GM18519 (cell line): ENCODE results near the gene DEFB131B.
"Not testable (repeated sequence)": the region's sequence is repeated elsewhere in the genome, so short reads cannot be mapped to it uniquely, and the experiment has no call there.

Experiments used
- ATAC-seq: cut with Tn5 transposase; IDR thresholded peaks from one replicate; pipeline ENCODE4 v1.9.1; 2021; ENCODE audit warnings: mild to moderate bottlenecking, moderate library complexity; ENCODE audit not compliant: unreplicated experiment, low FRiP score

The DEFB131B gene

DNA sequence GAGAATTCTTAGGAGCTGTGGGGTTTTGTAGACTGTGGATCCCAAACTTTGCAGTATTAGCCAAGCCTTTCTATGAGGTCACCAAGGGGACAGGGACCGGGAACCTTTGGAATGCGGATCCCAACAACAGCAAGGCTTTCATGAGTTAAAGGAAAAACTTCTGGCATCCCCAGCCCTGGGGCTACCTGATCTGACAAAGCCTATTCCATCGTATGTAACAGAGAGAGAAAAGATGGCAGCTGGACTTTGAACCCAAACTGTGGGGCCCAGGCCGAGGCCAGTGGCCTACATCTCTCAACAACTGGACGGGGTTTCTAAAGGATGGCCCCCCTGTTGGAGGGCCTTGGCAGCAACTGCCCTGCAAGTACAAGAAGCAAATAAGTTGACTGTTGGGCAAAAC lies 32.5 kb downstream of the DEFB131B start:
- not testable (repeated sequence) for ATAC-seq

DNA sequence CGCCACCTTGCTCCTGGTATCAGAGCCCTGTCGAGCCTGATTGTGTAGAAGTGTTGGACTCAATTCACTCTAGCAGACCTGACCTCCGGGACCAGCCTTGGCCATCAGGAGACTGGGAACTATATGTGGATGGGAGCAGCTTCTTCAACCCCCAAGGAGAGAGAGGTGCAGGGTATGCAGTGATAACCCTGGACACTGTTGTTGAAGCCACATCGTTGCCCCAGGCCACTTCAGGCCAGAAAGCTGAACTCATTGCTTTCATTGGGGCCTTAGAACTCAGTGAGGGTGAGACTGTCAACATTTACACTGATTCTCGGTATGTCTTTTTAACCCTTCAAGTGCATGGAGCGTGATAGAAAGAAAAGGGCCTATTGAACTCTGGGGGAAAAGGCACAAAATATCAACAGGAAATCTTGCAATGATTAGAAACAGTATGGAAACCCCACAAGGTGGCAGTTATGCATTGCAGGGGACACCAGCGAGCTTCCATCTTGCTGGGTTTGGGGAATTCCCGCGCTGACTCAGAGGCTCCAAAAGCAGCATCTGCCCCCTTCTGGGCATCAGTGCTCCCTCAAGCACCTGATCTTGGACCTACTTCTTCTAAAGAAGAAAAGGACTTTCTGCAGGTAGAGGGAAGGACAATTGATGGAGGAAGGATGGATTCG lies 33.2 kb downstream of the DEFB131B start:
- ATAC-seq = not testable (repeated sequence)

DNA sequence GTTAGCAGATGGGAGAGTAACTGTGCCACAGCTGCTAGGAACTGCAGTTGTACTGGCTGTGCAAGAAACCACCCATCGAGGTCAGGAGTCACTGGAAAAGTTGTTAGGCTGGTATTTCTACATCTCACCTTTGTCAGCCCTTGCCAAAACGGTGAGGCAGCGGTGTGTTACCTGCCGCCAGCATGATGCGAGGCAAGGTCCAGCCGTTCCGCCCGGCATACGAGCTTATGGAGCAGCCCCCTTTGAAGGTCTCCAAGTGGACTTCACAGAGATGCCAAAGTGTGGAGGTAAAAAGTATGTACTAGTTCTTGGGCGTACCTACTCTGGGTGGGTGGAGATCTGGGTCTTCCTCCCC lies 33.7 kb downstream of the DEFB131B start:
- ATAC-seq = not testable (repeated sequence)

DNA sequence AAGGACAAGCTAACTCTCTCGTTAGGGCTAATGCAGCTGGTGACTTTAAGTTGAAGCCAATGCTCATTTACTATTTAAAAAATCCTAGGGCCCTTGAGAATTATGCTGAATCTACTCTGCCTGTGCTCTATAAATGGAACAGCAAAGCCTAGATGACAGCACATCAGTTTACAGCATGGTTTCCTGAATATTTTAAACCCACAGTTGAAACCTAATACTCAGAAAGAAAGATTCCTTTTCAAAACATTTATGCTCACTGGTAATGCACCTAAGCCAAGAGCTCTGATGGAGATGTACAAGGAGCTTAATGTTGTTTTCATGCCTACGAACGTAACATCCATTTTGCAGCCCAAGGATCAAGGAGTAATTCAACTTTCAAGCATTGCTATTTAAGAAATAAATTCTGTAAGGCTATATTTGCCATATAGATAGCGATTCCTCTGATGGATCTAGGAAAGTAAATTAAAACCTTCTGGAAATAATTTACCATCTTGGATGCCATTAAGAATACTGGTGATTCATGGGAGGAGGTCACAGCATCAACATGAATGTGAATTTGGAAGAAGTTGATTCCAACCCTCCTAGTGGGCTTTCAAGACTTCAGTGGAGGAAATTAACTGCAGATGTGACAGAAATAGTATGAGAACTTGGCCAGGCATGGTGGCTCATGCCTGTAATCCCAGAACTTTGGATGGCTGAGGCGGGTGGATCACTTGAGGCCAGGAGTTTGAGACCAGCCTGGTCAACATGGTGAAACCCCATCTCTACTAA lies 35.7 kb downstream of the DEFB131B start:
- ATAC-seq = no peak

DNA sequence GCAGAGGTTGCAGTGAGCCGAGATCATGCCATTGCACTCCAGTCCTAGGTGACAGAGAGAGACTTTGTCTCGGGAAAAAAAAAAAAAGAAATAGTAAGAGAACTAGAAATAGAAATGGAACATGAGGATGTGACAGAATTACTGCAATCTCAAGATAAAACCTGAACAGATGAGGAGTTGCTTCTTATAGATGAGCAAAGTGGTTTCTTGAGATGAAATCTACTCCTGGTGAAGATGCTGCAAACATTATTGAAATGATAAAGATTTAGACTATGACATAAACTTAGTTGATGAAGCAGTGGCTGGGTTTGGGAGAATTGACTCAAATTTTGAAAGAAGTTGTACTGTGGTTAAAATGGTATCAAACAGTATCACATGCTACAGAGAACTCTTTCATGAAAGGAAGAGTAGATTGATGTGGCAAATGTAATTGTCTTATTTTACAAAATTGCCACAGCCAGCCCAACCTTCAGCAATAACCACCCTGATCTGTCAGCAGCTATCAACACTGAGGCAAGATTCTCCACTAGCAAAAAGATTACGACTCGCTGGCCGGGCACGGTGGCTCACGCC lies 36.5 kb downstream of the DEFB131B start:
- no peak for ATAC-seq

DNA sequence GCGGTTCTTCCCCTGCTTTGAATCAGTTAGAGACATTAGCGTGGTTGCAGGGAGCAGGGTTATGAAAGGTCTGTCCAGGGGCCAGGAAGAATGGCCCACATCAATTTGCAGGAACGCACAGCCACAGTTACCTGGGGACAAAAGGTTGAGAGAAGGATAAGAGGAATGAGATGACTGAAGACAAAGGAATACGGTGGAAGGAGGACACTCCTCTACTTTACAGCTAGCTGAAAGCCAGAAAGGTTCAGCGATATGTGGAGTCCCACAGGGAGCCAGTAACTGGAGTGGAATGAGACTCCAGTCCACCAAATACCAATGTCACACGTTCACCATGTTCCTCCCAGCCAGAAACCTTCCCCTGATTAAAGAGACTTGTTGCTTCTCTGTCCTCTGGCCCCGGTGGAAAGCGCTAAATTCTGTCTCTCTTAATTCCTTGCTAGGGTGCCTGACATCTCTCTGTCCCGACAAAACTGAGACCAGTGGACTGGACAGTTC lies 39.4 kb downstream of the DEFB131B start:
- no peak for ATAC-seq

DNA sequence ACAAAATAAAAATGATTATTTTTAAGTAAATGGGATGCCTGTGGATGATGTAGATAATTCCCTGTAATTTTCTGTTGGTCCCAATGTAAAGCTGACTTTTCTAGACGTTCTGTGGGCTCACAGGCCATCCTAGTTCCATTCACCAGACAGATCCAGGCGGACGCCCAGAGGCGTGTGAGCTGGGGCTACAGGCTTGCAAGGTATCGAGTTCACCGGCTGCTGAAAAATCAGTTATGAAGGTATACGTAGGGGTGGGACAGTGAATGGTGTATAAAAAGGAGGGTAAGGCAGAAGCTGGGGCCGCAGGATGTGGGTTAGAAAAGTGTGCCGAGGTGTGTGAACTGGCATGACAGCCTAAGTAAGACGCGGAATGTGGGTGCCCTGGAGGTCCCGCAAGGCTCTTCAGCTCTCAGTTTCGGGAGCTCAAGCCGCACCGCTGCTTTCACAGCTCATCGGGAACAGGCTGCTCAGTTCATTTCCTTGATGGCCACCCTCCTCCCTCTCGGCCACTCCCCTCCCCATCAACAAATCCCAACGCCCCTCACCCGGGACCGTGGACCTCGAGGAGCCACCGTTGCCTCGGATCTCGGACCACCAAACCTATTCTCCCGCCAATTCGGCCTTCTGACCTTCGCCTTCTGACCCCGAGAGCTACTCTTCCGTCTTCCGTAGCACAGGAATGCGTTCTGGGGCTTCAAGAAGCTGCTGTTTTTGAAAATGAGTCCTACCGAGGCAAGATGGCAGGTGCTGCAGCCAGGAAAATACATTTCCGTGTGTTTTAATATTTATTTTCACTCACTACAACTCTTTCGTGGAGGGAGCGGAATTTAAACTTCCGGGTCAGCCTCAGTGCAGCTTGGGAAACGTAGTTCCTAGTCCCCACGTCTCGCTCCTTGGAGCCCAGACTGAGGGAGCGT lies 49.8 kb downstream of the DEFB131B start, which contains the start of gene XNDC1N:
Gene XNDC1N, minus strand, starts transcription at position 775 of the 917 bp plus-strand sequence. CDS start 5,241 bp downstream, outside the sequence.
- ATAC-seq = peak; percentile 41

DNA sequence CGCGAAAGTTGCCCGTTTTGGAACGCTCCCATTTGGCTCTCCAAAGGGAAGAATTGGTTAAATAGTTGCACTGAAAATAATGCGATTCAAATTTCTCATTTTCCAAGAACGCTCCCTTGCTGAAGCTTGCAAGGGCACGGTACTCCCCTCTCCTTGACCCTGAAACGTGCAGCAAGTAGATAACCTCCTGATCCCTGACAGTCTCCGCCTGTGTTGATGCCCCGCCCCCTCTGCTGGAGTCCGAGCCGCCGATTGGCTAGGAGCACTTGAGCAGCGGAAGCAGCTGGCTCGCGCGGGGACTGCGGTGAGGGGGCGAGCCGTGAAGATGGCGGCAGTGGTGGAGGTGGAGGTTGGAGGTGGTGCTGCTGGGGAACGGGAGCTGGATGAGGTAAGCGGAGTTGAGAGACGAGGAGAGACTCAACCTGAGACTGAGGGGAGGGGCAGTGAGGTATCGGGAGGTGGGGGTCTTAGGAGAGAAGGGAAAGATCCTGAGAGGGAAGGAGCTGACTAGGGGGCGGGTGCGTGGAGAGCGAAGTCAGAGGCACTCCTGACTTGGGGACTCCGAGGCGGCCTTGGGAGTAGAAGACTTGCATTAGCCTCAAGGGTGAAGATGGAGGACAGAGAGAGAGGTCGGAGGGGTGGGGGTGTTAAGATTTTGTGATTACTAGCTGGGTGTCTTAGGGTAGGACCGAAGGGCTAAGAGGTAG lies 50.6 kb downstream of the DEFB131B start, which contains the start of gene RNF121:
Gene RNF121, plus strand, starts transcription at position 310 of the 707 bp plus-strand sequence. Its CDS starts 16 bp downstream, at position 326.
- ATAC-seq = peak; percentile 50

DNA sequence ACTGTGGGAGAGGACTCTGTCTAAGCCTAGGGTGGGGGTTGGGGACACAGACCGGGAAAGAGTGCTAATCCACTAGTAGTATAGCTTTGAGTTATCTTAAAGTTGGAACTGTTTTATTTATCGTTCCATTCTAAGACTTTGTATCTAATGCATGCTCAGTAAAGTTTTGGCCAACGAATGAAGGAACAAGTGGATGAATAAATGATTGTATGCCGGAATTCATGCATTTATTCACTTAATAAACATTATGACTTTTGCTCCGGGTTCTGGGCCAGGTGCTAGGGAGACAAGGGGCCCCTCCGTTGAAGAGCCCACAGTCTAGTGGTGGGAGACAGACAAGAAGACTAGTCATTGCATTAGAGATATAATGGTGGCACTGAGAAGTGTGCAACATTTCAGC lies 51.2 kb downstream of the DEFB131B start:
- ATAC-seq = no peak

DNA sequence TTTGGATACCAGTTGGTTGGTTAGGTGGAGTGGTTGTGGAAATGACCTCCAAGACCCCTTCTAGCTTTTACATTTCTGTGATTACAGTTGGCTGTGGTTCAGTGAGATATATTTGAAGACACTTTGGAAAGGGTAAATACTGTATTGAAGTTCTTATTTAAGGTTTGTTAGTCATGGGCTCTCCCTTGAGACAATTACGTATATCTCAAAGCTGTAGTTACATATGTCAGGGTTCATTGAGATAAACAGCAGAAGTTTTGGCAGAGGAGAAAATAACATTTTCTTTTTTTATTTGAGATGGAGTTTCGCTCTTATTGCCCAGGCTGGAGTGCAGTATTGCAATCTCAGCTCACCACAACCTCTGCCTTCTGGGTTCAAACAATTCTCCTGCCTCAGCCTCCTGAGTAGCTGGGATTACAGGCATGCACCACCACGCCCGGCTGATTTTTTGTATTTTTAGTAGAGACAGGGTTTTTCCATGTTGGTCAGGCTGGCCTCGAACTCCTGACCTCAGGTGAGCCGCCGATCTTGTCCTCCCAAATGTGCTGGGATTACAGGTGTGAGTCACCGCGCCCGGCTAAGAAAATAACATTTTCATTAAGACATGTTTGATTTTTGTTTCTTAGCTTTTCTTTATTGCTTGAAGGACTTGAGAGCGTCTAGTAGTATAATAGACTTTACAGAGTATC lies 52.4 kb downstream of the DEFB131B start:
- ATAC-seq = no peak

DNA sequence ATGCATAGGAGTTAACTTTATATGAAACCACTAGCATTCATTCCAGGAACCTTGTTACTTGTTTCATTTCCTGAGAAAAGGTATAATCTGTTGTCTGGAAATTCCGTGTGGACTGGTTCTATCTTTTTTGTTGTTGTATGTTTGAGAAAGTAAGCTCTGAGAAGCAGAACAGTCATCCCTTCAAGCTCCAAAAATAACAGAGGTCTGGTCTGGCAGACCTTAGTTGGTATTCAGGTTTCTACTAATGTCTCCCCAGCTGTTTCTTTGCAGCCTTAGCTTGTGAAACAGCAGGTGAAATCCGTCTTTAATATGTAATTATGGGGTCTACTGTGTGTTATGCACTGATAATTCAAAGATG lies 53.0 kb downstream of the DEFB131B start:
- no peak for ATAC-seq

DNA sequence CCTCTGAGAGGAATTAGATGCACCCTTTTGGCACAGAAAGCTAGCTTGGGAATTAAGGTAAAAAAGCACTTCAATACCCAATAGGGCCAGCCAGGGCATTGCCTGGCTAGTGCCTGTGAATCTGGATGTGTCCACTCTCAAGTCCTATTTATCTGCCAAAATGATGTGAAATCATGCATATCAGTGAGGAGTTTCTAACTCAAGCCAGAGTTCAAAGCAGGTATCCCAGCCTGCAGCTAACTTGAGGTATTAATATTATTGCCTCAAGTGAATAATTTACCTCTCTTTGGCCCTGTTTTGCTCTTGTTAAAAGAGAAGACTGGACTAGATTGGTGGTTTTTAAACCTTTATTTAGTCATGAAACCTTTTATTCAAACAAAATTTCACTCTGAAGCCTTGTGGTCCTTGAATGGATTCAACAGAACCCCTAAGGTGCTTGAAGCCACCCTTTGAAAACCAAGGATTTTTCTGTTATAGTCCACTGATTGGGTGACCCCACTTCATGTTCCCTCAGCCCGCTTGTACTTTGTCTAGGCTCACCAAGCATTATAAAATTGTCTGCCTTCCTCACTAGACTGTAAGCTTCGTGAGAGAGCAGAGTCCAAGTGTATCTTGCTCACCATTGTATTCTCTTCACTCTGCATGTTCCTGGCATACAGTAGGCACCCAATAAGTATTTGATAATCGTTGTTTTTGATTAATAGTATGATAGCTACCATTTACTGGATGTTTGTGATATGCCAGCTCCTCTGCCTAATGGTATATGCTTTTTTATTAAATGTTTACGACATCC lies 55.1 kb downstream of the DEFB131B start:
- no peak for ATAC-seq
